Activated CD4-positive, CD25-positive, alpha-beta regulatory T cell treated with anti-CD3 and anti-CD28 coated beads, Interleukin-2, amount 50 U/mL, for 16 hours (primary cell): ENCODE measurements around the gene TRIM50.
"Not testable (repeated sequence)": the region's sequence is repeated elsewhere in the genome, so short reads cannot be mapped to it uniquely, and the experiment has no call there.

Experiments used
- DNase-seq: peaks from one replicate; pipeline ENCODE4 v3.0.0-alpha.2; 2020; ENCODE audit warnings: low read depth, low spot score

TRIM50 gene

DNA sequence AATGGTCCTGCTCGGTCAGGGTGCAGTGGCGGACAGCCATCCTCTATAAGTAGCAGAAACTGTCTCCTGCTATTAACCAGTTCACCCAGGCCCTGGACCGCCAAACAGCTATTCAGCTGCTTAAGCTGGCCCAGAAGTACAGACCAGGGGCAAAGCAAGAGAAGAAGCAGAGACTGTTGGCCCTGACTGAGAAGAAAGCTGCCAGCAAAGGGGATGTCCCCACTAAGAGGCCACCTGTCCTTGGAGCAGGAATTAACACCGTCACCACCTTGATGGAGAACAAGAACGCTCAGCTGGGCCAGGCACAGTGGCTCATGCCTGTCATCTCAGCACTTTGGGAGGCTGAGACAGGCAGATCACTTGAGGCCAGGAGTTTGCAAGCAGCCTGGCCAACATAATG lies 13.6 kb downstream of the TRIM50 start:
- no peak for DNase-seq

DNA sequence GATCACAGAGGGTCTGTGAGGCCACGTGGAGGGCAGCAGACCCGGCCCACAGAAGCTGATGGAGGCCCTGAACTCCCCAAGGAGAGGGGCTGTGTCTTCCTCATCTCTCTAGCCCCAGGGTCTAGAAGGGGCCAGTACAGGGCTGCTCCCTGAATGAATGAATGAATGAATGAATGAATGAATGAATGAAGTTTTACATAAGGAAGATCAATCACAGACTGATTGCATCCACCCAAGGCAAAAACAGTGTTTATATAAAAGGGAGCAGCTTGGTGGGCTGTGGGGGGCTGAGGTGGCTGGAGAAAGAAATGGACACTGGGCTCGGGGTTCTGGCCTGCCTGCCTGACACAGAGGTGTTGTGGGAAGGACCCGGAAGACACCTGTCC lies 14.4 kb downstream of the TRIM50 start:
- no peak for DNase-seq

DNA sequence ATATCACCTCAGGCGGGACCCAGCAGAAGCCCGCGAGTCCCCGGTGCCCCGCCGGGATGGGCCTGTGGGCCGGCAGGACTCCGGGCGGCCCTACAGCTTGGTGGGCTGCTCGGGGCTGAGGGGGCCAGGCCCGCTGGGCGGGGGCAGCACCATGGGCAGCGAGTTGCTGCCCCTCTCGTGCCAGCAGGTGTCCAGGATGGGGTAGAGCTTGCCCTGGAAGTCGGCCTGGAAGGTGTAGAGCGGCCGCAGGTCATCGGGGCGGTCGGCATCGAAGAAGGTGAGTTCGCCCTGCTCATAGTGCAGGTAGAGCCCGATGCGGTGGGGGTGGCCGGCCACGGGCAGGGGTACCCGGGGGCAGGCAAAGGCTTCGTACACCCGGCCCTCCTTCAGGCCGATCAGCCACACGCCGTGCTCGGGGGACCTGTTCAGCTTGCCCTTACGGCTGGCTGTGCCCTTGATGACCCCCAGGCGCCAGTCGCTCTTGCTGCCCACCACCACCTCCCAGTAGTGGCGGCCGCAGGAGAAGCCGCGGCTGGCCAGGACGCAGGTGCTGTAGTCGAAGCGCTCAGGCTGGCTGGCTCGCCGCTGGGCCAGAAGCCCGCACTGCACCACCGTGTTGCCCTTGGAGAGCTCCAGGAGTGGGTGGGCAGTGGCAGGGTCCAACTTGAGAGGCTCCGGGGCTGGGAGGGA lies 14.9 kb downstream of the TRIM50 start:
- DNase-seq, result no peak

DNA sequence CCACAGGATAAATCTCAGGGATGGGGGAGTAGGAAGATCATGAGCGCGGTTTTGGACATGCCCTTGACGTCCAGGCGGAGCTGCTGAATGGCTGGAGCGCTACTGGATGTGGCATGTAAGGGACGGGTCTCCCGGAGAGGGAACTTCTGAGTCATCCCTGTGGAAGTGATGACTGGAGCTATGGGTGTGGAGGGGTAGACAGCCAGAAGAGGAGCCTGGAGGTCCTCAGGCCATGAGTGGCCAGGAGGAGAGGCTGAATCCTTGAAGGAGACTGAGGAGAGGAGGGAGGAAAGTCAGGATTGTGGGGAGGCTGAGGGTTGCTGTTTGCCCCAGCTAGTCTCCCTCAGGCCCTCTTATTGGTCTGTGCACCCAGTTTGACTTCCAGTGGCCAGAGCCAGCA lies 16.5 kb downstream of the TRIM50 start:
- DNase-seq, result not testable (repeated sequence)

DNA sequence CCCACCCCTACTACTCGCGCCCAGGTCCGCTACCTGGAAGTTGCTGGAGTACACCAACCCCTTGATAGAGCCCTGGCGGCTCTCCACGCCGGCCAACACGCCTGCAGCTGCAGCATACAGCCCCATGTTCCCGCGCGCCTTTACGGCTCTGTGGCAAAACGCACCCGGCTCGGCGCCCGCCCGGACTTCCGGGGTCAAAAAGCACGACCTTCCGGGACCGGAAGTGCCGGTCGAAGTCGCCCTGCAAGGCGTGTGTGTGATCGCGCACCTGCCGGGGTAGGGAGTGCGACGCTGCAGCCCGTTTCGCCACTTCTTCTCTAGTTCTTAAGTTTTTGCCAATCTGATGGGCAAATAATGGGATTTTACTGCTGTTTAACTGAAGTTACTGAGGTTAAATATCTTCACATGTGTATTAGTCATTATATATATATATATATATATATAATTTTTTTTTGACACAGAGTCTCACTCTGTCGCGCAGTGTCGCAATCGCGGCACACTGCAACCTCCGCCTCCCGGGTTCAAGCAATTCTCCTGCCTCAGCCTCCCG lies 19.1 kb downstream of the TRIM50 start, which contains the start of gene NSUN5:
NSUN5 (minus strand) TSS at position 162 of the 550 bp plus-strand sequence; CDS start at position 126, 36 bp downstream.
- peak; percentile 76 for DNase-seq

DNA sequence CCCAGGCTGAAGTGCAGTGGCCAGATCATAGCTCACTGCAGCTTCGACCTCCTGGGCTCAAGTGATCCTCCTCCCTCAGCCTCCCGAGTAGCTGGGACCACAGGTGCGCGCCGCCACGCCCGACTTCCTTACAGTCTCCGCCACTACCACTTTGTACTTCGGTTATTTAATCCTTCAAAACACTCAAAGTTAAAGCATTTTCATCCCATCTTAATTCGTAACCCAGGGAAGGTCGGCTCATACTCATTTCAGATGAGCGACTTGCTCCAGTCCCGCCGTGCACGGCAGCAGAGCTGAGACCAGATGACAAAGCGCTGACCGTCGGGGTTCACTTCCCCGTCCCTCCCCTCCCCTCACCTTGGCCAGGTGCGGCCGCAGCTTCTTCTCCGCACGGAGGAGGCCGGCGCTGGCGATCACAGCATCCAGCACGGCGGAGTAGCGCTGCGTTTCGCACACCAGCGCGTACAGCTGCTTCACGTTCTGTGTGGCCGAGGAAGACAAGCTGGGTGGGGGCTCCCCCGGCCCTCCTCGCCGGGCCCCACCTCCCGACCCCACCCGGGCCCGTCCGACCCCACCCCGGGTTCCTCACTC lies 19.7 kb downstream of the TRIM50 start:
- DNase-seq, result no peak

DNA sequence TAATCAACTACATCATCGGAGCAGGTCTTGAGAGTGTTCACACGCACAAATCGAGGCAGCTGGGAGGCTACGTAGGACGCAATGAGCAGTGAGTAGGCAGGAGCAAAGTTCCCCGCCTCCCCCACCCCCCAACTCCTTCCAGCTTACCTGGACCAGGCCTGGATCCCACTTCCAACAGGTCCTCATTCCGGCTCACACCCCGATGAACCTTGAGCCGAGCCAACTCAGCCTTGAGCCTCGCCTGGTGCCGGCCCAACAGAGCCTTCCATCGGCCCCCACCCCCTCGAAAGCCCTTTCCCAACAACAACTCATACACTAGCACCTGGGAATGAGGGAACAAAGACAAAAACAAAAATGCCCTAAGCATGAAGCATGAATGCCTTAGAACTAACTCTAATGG lies 20.4 kb downstream of the TRIM50 start:
- no peak for DNase-seq

DNA sequence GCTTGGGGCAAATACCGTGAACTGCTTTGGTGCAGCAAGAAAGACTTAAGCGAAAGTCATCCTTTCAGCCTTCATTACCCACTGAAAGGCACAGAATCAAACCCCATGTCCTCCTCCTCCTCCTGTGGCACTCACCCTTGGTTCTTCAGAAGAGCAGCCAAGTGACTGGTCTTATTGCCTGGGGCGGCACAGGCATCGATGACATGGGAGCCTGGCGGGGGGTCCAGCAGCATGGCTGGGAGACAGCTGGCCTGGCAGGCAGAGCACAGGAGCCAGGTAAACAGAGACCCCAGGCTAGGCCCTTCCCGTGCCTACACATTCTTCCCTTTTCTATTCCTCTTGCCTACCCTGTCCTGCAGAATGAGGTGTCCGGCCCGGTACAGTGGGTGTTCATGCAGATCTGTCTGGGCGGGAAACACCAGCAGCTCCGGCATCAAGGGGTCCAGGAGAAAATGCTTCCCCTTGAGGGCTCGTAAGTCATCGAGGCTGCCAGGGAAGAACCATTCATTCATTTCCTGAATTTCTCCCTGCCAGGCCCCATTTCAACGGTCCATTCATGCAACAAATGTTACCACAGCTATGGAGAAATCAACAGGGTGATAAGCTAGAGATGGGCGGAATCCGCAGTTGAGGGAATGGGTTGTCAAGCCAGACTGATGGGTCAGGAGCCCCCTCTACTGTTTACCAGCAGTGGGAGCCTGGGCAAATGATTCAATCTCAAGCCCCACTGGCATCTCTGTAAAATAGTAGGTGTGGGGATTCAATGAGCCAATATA lies 23.1 kb downstream of the TRIM50 start:
- DNase-seq, result not testable (repeated sequence)

DNA sequence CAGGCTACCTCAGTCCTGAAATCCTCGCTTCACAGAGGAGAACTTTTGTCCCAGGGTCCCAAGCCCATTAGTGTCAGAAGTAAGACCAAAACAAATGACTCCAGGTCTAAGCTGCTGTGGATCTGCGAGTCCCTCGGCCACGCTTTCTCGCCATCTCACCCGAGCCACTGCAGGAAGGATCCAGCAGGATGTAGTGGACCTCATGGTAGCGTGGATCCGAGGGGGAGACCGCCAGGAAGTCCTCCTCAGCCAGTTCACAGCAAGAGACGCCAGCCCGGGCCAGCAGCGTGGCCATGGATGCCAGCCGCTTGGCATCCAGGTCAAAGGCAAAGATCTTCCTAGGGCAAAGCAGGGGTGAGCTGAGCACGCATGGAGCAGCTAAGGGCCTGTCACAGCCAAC lies 23.8 kb downstream of the TRIM50 start:
- no peak for DNase-seq

DNA sequence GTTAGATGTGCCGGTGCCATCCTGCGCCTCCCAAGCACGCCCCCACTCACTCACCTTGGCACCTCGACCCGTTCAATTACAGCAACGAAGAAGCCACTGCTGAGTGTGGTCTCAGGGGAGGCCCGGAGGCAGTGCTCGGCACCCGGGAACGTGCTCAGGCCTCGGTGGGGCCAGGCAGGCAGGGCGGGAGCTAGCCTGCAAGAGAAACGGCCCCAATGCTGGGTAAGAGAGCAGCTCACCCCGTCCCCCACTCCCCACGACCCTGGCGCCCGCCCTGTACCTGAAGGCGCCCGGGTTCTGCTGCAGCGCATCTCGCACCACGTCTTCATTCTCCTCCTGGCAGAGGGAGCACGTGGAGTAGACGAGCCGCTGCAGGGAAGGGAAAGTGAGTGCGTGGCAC lies 24.3 kb downstream of the TRIM50 start:
- DNase-seq, result no peak

DNA sequence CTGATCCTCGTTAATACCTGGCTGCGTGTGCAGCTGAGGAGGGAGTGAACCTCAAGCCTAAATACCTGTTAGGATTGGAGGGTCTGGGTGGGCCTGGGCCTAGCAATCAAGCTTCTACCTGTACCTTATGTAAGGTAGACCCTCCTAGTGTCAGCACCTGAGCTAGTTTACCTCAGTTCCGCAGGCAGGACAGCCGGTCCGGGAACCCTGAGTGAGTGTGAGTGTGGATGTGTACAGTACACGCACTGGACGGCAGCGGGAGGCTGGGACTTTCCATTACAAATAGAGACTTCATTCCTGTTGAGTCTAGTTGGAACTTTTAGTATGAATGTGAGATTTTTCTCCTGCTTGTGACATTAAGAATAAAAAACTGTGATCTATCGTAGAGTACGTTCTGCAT lies 25.0 kb downstream of the TRIM50 start:
- not testable (repeated sequence) for DNase-seq

DNA sequence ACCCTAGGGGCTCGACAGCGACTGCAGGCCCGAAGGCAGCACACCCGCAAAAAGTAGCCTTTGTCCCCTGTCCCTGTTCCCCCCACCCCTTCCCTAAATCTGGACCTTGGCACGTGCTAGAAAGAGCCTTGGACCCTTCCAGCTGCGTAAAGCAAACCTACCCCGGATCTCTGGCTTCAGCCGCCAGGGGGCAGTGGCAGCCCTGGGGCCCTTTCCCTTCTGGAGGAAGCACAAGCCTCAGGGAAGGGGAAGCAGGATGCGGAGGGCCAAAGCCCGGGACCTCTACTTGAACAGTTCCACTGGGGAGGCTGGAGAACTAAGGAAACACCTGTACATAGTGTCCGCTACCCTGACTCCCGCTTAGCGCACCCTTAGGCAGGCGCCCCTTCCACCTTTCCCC lies 26.8 kb downstream of the TRIM50 start:
- not testable (repeated sequence) for DNase-seq

DNA sequence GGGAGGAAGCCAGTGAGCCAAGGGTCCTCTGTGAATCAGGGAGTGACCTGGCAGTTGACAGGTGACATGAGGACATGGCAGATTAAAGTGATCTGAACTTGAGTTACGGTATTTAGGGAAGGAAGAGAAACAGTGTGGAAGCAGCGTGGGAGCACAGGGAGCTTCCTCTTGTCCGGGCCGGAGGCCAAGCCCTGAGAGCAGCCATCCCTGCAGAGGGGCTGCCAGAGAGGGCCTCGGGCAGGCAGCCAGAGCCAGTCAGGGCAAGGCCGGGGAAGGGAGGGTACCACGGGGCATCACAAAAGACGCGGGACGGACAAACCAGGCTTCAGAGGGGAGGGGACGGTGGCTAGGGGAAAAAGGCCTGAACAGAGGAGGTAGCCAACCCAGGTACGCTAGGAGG lies 28.1 kb downstream of the TRIM50 start:
- DNase-seq, result not testable (repeated sequence)

DNA sequence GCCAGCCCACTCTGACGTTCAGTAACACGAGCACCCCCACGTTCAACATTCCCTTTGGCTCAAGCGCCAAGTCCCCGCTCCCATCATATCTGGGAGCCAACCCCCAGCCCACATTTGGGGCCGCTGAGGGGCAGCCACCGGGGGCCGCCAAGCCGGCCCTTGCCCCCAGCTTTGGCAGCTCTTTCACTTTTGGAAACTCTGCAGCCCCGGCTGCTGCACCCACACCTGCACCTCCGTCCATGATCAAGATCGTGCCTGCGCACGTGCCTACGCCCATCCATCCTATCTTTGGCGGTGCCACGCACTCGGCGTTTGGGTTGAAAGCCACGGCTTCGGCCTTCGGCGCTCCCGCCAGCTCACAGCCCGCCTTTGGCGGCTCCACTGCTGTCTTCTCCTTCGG lies 30.2 kb downstream of the TRIM50 start:
- not testable (repeated sequence) for DNase-seq

DNA sequence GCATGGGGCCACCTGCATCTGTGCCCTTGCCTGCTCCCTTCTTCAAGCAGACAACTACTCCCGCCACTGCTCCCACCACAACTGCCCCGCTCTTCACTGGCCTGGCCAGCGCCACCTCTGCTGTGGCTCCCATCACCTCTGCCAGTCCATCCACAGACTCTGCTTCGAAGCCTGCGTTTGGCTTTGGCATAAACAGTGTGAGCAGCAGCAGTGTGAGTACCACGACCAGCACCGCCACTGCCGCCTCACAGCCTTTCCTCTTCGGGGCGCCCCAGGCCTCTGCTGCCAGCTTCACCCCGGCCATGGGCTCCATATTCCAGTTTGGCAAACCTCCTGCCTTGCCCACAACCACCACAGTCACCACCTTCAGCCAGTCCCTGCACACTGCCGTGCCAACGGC lies 30.6 kb downstream of the TRIM50 start:
- not testable (repeated sequence) for DNase-seq

DNA sequence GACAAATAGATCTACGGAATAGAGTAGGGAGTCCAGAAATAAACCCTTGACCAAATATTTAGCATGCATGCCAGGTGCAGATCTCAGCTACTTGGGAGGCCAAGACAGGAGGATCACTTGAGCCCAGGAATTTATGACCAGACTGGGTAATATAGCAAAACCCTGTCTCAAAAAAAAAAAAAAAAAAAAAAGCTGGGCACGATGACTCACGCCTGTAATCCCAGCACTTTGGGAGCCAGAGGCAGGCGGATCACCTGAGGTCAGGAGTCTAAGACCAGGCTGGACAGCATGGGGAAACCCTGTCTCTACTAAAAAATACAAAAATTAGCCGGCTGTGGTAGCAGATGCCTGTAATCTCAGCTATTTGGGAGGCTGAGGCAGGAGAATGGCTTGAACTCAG lies 50.7 kb downstream of the TRIM50 start:
- not testable (repeated sequence) for DNase-seq

DNA sequence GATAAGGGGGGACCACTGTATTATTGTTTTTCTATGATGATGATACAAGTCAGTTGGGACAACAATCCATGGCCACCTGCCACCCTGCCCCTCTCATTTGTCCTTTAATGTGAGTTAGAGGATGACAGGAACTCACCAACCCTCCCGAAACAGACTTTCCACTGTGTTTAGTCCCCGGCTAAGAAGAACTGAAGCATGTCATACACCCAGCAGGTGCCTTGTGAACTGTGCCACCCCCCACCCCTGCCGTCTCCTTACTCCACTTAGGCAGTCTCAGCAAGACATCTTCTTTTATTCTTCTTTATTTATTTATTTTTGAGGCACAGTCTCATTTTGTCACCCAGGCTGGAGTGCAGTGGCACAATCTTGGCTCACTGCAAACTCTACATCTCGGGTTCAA lies 60.1 kb downstream of the TRIM50 start:
- not testable (repeated sequence) for DNase-seq

DNA sequence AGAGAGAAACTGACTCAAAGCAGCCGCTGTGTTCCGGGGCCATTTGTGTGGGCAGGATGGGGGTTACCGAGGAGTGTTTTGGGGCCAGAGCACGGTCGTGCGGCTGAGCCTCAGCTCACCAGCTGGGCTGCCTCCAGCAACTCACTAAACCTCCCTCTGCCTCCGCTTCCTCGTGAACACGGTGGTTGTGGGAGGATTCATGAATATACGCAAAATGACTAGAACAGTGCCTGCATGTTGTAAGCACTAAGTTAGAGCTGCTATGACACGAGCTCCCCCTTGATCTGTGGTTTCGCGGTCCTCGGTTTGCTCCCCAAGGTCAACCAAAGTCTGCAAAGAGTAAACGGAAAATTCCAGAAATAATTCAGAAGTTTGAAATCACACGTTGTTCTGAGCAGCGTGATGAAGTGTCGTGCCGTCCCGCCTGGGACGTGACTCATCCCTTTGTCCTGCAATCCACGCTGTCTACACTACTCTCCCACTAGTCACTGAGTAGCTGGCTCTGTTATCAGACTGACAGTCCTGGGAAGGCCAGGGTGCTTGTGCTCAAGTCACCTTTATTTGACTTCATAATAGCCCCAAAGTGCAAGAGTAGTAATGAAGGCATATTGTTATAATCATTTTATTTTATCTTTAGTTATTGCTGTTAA lies 61.0 kb downstream of the TRIM50 start:
- not testable (repeated sequence) for DNase-seq
